ENCODE measurements around the gene ITSN1.

The ITSN1 gene

DNA sequence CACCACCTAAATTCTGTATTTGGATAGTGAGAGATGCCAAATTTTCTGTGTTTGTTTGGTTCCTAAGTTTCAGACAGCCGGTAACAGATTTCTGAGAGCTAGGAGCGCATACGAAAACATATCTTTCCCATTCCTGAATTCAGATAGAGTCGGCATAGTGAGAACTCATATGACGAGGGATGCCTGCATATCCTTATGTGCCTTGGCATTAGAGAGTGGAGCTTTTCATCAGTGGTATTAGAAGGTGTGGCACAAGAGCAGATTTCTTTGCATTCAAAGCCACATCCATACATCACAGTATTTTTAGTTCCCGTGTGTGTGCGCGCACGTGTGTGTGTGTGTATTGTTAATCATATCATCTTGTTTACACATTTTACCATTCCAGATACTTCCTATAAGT, 187.5 kb downstream of the ITSN1 start:
- no peak for TF ChIP-seq CTCF (conservative IDR thresholded peaks at IDR 0.05; ENCODE audit: low read depth)
- H3K27ac ChIP-seq = no peak overlapping the region
- no peak for DNase-seq (ENCODE audit: low spot score)
- ChIA-PET POLR2A (ENCODE audit: low non-redundant PET) (no interaction called here), CTCF (no interaction called here)

DNA sequence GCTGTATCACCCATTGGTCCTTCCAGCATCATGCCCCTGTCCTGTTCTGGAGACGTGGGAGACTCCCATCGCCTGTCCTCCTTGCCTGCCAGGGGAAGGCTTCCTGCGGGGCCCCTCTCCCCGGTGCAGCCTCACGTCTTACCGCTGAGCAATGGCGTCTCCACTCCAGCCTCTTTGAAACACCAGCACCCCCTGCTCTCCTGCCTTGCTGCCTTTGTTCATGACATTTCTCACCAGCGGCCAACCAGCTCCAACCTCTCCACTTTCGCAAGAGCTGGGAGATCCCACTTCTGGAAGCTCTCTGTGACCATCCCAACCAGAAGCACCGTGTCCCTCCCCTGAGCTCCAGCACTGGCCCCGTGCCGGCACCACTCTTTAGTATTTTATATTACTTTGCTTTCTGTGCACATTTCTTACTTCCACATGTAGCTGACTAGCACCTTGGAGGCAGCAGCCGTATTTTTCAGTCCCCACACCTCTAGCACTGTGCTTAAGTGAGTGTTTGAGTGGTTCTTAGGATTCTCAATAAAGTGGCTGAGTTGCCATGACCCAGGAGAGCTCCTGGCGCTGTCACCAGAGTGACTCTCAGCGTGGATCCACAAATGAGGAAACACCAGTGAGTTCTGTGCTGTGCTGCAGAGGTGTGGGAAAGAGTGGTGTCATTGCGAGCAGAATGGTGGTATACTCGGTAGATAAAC, 189.8 kb downstream of the ITSN1 start:
- ChIA-PET POLR2A (ENCODE audit: low non-redundant PET) (no interaction called here), CTCF (no interaction called here)
- no peak for DNase-seq (ENCODE audit: low spot score)
- H3K27ac ChIP-seq = no peak overlapping the region
- TF ChIP-seq CTCF (conservative IDR thresholded peaks at IDR 0.05; ENCODE audit: low read depth) = no peak

DNA sequence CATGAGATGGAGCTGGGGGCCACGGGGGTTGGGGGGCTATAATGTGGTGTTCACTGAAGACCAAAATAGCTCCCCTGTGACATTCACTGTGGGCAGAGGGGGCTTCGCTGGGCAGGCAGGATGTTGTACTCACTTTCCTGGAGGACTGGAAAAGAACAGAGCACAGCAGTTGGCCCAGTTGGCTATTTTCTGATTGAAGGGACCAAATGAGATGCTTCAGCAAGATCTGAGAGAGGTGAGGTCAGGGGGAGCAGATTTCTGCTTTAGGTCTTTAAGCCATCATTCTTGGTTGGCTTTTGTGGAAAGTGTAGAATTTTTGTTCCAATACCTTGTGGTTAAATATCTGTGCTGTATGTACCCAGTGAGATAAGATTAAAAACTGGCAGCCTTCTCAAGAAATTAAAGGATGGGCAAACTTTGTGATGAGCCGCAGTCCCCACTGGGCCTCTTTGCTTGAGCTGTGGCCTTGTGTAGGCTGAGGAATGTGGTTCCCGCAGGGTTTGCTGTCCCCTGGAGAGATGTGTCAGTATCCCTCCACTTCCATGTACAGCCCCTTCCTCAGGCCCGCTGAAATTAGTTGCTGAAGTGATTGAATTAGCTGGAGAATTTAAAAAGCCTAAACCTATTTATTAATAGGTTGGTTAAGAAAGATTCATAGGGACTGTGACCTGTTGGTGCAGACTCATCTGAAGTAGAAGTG, 192.7 kb downstream of the ITSN1 start:
- ChIA-PET POLR2A (ENCODE audit: low non-redundant PET) (no interaction called here), CTCF (interaction anchor here (0.5 to 0.9 kb wide), 2 partner anchors 10 to 131 kb away, joined by 3 to 4 read pairs; no protein-coding TSS in a partner anchor)
- no peak overlapping the region for H3K27ac ChIP-seq
- TF ChIP-seq CTCF (conservative IDR thresholded peaks at IDR 0.05; ENCODE audit: low read depth) = no peak
- DNase-seq (ENCODE audit: low spot score) = no peak

DNA sequence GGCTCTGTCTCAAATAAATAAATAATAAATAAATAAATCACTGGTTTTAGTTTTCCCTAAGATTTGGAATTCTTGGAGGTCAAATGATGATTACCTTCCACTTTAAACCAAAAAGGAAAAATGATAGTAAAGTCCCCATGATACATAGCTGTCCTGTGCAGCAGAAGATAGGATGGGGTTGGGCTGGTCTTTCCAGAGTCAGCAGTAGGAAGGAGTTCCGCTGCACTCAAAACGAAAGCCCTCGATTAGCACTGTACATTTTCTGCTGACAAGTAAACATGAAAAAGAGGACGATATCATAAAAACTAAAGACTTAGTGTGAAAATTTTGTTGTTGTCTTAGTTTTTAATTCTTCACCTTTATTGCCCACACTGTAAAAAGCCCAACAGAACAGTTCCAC, 193.6 kb downstream of the ITSN1 start:
- no peak for TF ChIP-seq CTCF (conservative IDR thresholded peaks at IDR 0.05; ENCODE audit: low read depth)
- ChIA-PET CTCF (interaction anchor here (0.6 to 0.9 kb wide), 3 partner anchors 9 to 293 kb away, joined by 3 to 4 read pairs (median 3); partner anchors contain the start of gene SON), POLR2A (ENCODE audit: low non-redundant PET) (no interaction called here)
- H3K27ac ChIP-seq = no peak overlapping the region
- DNase-seq (ENCODE audit: low spot score) = no peak

- CTCF ChIA-PET = interaction anchor here (0.6 kb wide), 2 partner anchors 25 to 293 kb away, joined by 3 read pairs; partner anchors contain the start of gene SON
- POLR2A ChIA-PET (ENCODE audit: low non-redundant PET) = no interaction called here
- no peak for DNase-seq (ENCODE audit: low spot score)
- no peak overlapping the region for H3K27ac ChIP-seq
- TF ChIP-seq CTCF (conservative IDR thresholded peaks at IDR 0.05; ENCODE audit: low read depth) = no peak
Measured at GRCh38 chr21:33836408-33836807, 194.1 kb downstream of the ITSN1 start.

DNA sequence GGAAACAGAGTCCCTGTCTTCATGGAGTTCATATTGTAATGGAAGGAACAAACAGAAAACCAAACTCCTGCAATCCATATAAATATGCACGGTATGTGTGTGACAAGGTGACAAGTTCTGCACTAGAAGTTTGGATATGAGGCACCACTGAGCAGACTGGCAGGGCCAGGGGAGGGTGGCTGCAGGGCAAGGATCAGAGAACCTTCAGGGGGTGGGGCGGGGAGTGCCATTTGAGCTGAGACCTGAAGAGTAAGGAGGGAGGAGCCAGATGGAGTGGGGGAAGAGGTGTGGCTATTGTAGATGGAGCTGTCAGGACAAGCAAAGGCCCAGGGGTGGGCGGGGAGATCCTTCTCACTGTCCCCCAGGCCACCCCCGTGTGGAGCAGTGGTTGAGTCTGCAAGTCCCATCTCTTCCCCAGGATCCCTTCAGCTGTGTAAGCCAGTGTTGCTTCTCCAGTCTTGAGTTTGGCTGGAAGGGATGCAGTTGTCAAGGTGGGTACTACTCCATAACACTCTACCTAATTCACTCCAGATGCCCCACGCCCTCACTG, 196.9 kb downstream of the ITSN1 start:
- CTCF ChIA-PET = interaction anchor here (0.5 kb wide), 1 partner anchor 29 kb away, joined by 4 read pairs; no protein-coding TSS in a partner anchor
- TF ChIP-seq CTCF (conservative IDR thresholded peaks at IDR 0.05; ENCODE audit: low read depth) = no peak
- POLR2A ChIA-PET (ENCODE audit: low non-redundant PET) = no interaction called here
- no peak for DNase-seq (ENCODE audit: low spot score)
- H3K27ac ChIP-seq = 0 out of 2 replicates have a peak overlapping the region, but pooled peaks have one; percentile 10

Data from RWPE1 (cell line).